A549 (cell line): Measurements from ENCODE around the gene IL19.

Experiments
- CTCF ChIP-seq: fragments of >200 bp; sonication (Bioruptor Twin); formaldehyde crosslinking; IDR thresholded peaks from 3 replicates; pipeline ENCODE4 v1.5.1; 2016
- NFE2L2 ChIP-seq: fragments of 150-350 bp; conservative IDR thresholded peaks from 2 replicates; pipeline ENCODE4 v1.6.1; 2014; ENCODE audit warnings: low read length

DNA sequence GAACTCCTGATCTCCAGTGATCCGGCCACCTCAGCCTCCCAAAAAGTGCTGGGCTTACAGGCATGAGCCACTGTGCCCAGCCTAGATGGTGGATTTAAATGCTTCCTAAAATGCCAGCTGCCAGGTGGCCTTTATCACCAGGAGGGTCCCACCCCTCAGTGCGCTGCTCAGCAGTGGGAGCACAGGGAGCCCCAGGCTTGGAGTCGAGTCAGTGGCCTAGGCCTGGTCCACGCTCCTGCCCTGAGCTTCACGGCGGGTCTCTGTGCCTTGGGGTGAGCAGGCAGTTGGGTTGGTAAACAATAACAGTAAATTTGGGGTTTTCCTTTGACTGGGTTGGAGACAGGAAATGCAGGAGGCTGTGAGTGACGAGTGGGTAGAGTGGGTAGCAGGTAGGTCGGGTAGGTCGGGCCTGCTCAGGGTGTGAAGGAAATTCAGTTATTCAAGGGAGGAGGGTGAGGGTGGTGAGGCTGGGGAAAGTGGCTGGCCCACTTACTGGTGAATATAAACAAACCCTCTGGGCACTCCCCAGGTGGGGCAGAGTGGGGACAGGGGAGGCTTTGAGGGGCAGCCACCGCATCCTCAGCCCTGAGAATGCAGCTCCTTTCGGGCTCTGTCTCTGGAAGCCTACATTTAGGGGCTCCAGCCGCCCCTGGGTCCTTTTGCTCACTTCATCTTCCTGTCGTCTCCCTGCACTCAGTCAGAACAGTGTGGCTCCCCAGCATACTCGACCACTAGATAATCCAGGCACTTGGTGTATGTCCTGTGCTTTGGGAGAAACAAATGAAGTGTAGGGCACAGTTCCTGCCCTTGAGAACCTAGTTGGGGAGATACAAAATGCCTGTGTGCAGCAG lies 33.5 kb upstream of the IL19 start:
- no peak for TF ChIP-seq CTCF
- TF ChIP-seq NFE2L2: no peak
